Fibroblast of pulmonary artery (primary cell): ENCODE data around the gene NANOS3.

Source experiments
- DNase-seq: peaks from one replicate; pipeline ENCODE4 v3.0.0-alpha.2; 2010; ENCODE audit warnings: low read depth
- H3K4me3 ChIP-seq: replicated peaks from 2 replicates; pipeline ENCODE4 v1.5.1; 2011; ENCODE audit warnings: low read depth, mild to moderate bottlenecking, control low read depth, low read length, moderate library complexity
- CTCF ChIP-seq: IDR thresholded peaks from 2 replicates; pipeline ENCODE4 v1.5.1; 2011; ENCODE audit warnings: mild to moderate bottlenecking, control low read depth, low read length, inconsistent platforms; ENCODE audit errors: missing control alignments

Gene NANOS3

GRCh38 chr19:13864667-13865570 is 12.0 kb upstream of the NANOS3 start:
- DNase-seq = no peak
- peak overlapping the region; percentile 45 for H3K4me3 ChIP-seq

GRCh38 chr19:13865571-13866462 is 11.1 kb upstream of the NANOS3 start:
- DNase-seq = no peak
- no peak for TF ChIP-seq CTCF
- H3K4me3 ChIP-seq = peak overlapping the region; percentile 45

More at GRCh38 chr19:13864667-13865570, 12.0 kb upstream of the NANOS3 start:
- no peak for TF ChIP-seq CTCF

GRCh38 chr19:13866463-13867046 is 10.4 kb upstream of the NANOS3 start:
- TF ChIP-seq CTCF = no peak
- peak overlapping the region; percentile 45 for H3K4me3 ChIP-seq
- no peak for DNase-seq

- no peak for TF ChIP-seq CTCF
- DNase-seq = no peak
- no peak overlapping the region for H3K4me3 ChIP-seq
Measured at GRCh38 chr19:13868663-13869062, 8.3 kb upstream of the NANOS3 start.

- no peak overlapping the region for H3K4me3 ChIP-seq
- DNase-seq = no peak
- TF ChIP-seq CTCF = no peak
Measured at GRCh38 chr19:13869281-13869680, 7.7 kb upstream of the NANOS3 start.

- H3K4me3 ChIP-seq = no peak overlapping the region
- DNase-seq = no peak
- no peak for TF ChIP-seq CTCF
Measured at GRCh38 chr19:13870873-13871272, 6.1 kb upstream of the NANOS3 start.
